HG02763 (cell line): ENCODE results near the gene WNT7B.

Source experiments
- ATAC-seq: cut with Tn5 transposase; IDR thresholded peaks from one replicate; pipeline ENCODE4 v1.9.1; 2021; ENCODE audit warnings: mild to moderate bottlenecking, moderate library complexity; ENCODE audit not compliant: unreplicated experiment

Gene WNT7B

DNA sequence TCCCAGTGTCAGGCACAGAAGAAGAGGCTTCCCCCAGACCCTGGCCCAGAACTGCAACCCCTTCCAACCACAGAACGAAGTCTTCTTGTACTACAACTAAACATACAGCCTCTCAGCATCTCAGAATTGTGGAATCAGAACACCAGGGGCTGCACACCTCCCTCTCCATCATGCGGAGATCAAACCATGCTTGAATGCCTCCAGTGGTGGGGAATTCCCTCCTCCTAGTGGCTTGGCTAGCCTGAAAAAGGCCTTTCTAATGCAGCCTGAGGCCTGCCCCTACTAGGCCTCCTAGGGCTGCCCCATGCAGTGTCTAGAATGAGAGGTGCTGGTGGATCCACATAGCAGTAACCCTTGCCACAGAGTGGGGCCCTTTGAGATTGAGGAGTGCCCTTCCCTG lies 62.7 kb downstream of the WNT7B start:
- no peak for ATAC-seq

DNA sequence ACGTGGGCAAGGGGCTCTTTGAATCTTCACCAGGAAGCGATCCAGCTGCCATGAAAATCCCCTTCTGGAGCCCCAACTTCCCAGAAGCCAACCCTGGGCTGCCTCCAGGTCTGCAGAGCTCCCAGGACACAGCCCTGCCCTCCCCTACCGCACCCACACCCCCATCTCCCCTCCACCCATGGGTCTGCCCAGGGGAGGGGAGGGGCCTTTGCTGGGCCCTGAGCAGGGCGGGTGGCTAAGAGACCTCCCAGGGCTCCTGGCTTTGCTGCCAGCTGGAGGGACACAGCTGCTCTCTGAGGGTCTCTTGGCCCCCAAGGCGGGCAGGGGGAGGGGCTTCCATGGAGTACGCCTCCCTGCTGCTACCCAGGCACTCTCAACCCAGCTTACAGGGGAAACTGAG lies 64.1 kb downstream of the WNT7B start:
- ATAC-seq = no peak

GRCh38 chr22:45911601-45912271 lies 65.2 kb downstream of the WNT7B start:
- no peak for ATAC-seq

- no peak for ATAC-seq
Measured at GRCh38 chr22:45910928-45911467, 66.0 kb downstream of the WNT7B start.

- ATAC-seq = no peak
Measured at GRCh38 chr22:45908961-45909360, 68.0 kb downstream of the WNT7B start.

GRCh38 chr22:45907996-45908395 lies 69.0 kb downstream of the WNT7B start:
- no peak for ATAC-seq

- no peak for ATAC-seq
Measured at GRCh38 chr22:45907378-45907777, 69.6 kb downstream of the WNT7B start.

GRCh38 chr22:45906946-45907345 lies 70.0 kb downstream of the WNT7B start:
- no peak for ATAC-seq

GRCh38 chr22:45905924-45906865 lies 70.8 kb downstream of the WNT7B start:
- no peak for ATAC-seq

GRCh38 chr22:45905326-45905923 lies 71.5 kb downstream of the WNT7B start:
- no peak for ATAC-seq

DNA sequence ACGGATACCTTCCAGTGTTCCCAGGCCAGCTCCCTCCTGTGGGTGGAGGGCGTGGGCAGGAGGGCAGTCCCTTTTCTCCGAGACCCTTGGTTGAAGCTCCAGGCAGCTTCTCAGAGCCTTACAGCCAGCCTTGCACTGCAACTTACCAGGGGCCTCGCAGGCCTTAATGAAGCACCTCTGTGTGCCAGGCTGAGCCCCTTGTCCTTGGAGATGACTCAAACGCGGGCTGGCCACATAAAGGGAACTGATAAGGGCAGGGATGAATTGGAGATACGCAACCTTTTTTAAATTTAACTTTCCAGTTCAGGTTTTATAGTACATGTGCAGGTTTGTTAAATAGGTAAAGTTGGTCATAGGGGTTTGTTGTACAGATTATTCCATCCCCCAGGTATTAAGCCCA lies 72.7 kb downstream of the WNT7B start:
- ATAC-seq = no peak

DNA sequence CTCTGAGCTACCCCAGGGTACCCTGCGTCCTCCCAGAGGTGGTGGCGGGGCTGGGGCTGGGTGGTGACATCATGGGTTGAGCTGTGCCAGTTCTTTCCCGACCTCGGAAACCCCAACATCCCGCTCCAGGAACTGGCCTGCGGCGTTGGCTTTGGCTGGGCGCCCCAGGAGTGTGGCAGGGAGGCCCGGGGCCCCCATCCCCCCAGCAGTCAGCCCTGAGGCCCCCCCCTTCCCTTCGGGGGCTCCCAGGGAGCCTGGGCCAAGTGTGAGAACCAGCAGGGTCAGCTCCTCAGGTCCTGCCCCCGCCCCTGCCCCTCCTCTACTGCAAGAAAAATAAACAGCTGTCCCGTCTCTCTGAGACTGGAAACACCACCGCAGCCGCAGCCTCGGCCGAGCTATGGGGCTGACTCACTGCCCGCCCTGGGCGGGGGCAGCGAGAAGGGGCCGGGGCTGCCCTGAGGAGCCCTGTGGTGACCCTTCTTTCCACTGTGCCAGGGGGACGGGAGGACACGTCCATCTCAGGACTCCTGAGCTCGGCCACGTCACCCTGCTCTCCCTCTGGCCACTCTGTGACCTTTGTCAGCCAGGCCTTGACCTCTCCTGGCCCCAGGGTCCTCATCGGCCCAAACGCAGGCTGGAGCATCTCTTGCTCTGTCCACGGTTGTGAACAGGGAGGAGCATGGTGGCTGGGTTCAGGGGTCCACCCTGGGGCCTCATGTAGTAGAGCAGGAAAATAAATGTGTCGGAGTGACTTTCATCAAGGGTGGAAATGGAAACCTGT lies 73.4 kb downstream of the WNT7B start:
- no peak for ATAC-seq

GRCh38 chr22:45897736-45898135 lies 79.2 kb downstream of the WNT7B start:
- no peak for ATAC-seq

DNA sequence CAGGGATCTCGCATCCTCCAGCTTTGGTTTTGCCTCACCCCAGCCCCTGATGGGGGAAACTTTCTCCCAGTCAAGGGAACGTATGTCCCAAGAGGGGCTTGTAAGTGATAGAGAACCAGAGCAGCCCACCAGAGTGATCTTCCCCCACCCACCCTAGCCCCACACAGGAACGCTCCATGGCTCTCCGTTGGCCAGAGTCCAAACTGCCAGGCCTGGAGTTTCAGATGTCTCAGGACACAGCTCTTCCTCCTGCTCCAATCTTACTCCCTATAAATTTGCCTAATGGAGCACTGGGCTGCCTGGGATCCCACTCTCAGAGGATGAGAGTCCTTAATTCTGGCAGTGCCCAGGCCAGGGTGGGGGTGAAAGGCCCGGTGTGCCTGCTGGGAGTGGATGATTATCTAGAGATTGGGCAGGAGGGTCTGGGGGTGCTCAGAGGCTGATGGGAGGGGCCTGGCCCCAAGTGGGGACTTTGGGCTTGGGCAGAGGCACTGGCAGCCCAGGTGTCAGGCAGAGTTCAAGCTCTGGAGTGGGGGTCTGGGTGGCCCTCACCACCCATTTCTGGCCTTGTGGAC lies 79.9 kb downstream of the WNT7B start:
- ATAC-seq = no peak

DNA sequence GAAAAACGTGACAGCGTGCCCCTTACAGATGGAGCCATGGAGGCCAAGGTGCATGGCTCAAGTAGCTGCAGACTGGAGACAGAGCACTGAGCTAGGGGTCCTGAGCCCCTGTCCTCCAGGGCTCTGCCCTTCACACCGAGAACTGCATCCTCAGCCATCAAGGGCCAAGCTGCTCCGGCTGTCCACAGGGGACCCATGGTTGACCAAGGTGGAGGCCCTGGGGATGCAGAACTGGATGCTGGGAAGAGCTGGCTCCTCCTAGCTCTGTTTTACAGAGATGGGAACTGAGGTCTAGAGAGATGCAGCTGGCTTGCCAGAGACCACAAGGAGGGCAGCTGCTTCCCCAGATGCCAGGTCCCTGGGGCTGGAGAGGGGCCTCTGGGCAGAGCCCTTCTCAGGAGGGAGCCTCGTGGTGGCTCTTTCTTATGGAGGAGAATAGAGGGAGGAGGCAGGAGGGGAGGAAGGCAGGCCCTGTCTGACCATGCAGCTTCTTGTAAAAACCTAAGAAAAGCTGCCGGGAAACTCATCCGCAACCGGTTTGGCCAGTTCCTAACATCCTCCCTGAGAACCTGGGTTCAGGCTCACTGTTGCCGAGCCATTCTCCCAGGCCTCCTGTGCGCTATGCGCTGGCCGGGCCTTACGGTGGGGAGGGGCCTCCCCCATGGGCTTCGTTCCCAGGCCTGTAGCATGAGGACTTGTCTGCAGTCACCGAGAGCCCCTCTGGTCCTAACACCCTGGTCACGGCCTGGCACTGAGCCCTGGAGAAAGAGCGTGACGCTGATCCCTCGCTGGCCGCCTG lies 80.6 kb downstream of the WNT7B start:
- ATAC-seq = no peak

GRCh38 chr22:45895436-45896152 lies 81.4 kb downstream of the WNT7B start:
- no peak for ATAC-seq

GRCh38 chr22:45893516-45893915 lies 83.4 kb downstream of the WNT7B start:
- ATAC-seq = no peak

- ATAC-seq = no peak
Measured at GRCh38 chr22:45892681-45893461, 84.1 kb downstream of the WNT7B start.
